ENCODE measurements around the gene VPS37B. TPM values are rescaled to one million over a fixed set of nuclear protein-coding genes. Genes with fewer than 3 reads are reported as not detected.

Gene VPS37B
- total RNA-seq, 1 donor from 2014 or later, result 25.4 TPM

- DNase-seq (ENCODE audit: missing footprints), result peak; percentile 50
- intact Hi-C loops (cut with DNase I), result no loop called here
- ATAC-seq, result no peak
These were observed 47.2 kb downstream of the VPS37B start for GRCh38 chr12:122848471-122849351.

- ATAC-seq (no peak), DNase-seq (ENCODE audit: missing footprints) (no peak)
- intact Hi-C loops (cut with DNase I), result no loop called here
These were observed 48.0 kb downstream of the VPS37B start for GRCh38 chr12:122847921-122848421.

GRCh38 chr12:122847516-122847836, 48.4 kb downstream of the VPS37B start:
- DNase-seq (ENCODE audit: missing footprints), result no peak
- intact Hi-C loops (cut with DNase I), result no loop called here
- no peak for ATAC-seq

GRCh38 chr12:122846622-122847515, 49.1 kb downstream of the VPS37B start:
- DNase-seq (ENCODE audit: missing footprints), result no peak
- intact Hi-C loops (cut with DNase I), result no loop called here
- ATAC-seq, result no peak

- DNase-seq (ENCODE audit: missing footprints) (no peak), ATAC-seq (no peak)
- intact Hi-C loops (cut with DNase I), result no loop called here
These were observed 49.9 kb downstream of the VPS37B start for GRCh38 chr12:122845865-122846621.

GRCh38 chr12:122845041-122845864, 50.7 kb downstream of the VPS37B start:
- DNase-seq (ENCODE audit: missing footprints) (no peak), ATAC-seq (no peak)
- intact Hi-C loops (cut with DNase I), result no loop called here

- intact Hi-C loops (cut with DNase I), result no loop called here
- ATAC-seq, result no peak
- no peak for DNase-seq (ENCODE audit: missing footprints)
These were observed 51.5 kb downstream of the VPS37B start for GRCh38 chr12:122844366-122844971.

GRCh38 chr12:122843455-122843854, 52.5 kb downstream of the VPS37B start:
- DNase-seq (ENCODE audit: missing footprints) (no peak), ATAC-seq (no peak)
- intact Hi-C loops (cut with DNase I), result no loop called here

- ATAC-seq (peak; percentile 18), DNase-seq (ENCODE audit: missing footprints) (no peak)
- intact Hi-C loops (cut with DNase I), result no loop called here
These were observed 53.2 kb downstream of the VPS37B start for GRCh38 chr12:122842505-122843405.

GRCh38 chr12:122841544-122842321, 54.2 kb downstream of the VPS37B start:
- intact Hi-C loops (cut with DNase I), result no loop called here
- DNase-seq (ENCODE audit: missing footprints) (no peak), ATAC-seq (peak; percentile 70)

GRCh38 chr12:122840580-122841513, 55.1 kb downstream of the VPS37B start:
- no peak for ATAC-seq
- DNase-seq (ENCODE audit: missing footprints), result no peak
- intact Hi-C loops (cut with DNase I), result no loop called here

- DNase-seq (ENCODE audit: missing footprints) (no peak), ATAC-seq (no peak)
- intact Hi-C loops (cut with DNase I), result no loop called here
These were observed 55.9 kb downstream of the VPS37B start for GRCh38 chr12:122839907-122840554.

GRCh38 chr12:122838841-122839240, 57.1 kb downstream of the VPS37B start:
- no peak for DNase-seq (ENCODE audit: missing footprints)
- intact Hi-C loops (cut with DNase I), result no loop called here
- no peak for ATAC-seq

All from Right ventricle myocardium inferior (tissue), 1 donor.